ENCODE measurements around the gene CHRNB4. TPM values are rescaled to one million over a fixed set of nuclear protein-coding genes. Genes with fewer than 3 reads are reported as not detected.

CHRNB4 gene
- total and polyA plus RNA-seq, 10 of the 15 experiments (the other 5 are each of a cell fraction or from before 2014, with no cell fraction given) = 0.10 TPM; not detected in 9

GRCh38 chr15:78638658-78639314, 2.2 kb downstream of the CHRNB4 start (continued):
- TF ChIP-seq PRDM15 (CRISPR knock-in tag; IDR thresholded peaks at IDR 0.05) (no peak), POLR2A (IDR thresholded peaks at IDR 0.05; ENCODE audit: low read depth, low read length) (no peak), IRF4 (IDR thresholded peaks at IDR 0.05; ENCODE audit: low read depth, low read length) (no peak), KLF5 (IDR thresholded peaks at IDR 0.05; ENCODE audit: partially characterized antibody) (no peak), ZNF217 (IDR thresholded peaks at IDR 0.05) (no peak), FOXM1 (IDR thresholded peaks at IDR 0.05; ENCODE audit: low read depth, low read length) (no peak), ZBED1 (IDR thresholded peaks at IDR 0.05; ENCODE audit: borderline replicate concordance) (no peak), SMC3 (IDR thresholded peaks at IDR 0.05; ENCODE audit: borderline replicate concordance, low read length) (peak; percentile 53; the same call in 1 of the 2 replicates)
- TF ChIP-seq, protein P1, sequence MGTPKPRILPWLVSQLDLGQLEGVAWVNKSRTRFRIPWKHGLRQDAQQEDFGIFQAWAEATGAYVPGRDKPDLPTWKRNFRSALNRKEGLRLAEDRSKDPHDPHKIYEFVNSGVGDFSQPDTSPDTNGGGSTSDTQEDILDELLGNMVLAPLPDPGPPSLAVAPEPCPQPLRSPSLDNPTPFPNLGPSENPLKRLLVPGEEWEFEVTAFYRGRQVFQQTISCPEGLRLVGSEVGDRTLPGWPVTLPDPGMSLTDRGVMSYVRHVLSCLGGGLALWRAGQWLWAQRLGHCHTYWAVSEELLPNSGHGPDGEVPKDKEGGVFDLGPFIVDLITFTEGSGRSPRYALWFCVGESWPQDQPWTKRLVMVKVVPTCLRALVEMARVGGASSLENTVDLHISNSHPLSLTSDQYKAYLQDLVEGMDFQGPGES (IDR thresholded peaks at IDR 0.05) = no peak
- TF ChIP-seq, protein P2, sequence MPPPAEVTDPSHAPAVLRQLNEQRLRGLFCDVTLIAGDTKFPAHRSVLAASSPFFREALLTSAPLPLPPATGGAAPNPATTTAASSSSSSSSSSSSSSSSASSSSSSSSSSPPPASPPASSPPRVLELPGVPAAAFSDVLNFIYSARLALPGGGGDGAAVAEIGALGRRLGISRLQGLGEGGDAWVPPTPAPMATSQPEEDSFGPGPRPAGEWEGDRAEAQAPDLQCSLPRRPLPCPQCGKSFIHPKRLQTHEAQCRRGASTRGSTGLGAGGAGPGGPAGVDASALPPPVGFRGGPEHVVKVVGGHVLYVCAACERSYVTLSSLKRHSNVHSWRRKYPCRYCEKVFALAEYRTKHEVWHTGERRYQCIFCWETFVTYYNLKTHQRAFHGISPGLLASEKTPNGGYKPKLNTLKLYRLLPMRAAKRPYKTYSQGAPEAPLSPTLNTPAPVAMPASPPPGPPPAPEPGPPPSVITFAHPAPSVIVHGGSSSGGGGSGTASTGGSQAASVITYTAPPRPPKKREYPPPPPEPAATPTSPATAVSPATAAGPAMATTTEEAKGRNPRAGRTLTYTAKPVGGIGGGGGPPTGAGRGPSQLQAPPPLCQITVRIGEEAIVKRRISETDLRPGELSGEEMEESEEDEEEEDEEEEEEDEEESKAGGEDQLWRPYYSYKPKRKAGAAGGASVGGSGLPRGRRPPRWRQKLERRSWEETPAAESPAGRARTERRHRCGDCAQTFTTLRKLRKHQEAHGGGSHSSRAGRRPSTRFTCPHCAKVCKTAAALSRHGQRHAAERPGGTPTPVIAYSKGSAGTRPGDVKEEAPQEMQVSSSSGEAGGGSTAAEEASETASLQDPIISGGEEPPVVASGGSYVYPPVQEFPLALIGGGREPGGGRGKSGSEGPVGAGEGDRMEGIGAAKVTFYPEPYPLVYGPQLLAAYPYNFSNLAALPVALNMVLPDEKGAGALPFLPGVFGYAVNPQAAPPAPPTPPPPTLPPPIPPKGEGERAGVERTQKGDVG (CRISPR knock-in tag; IDR thresholded peaks at IDR 0.05) = no peak
